Ovary (tissue), 3 donors: ENCODE data around the gene TMEM186.

ENCODE experiments used
- CTCF ChIP-seq, 3 donors: fragments of 450-650 bp in 2 of 3; fragments of 200-600 bp in 1 of 3; IDR thresholded peaks; one replicate each; pipeline versions ENCODE4 v1.5.1 to v1.8.0; 2016 to 2022; ENCODE audit warnings: antibody characterized with exemption in 3 of 3, mild to moderate bottlenecking in 1 of 3
- EP300 ChIP-seq: sonication (generic); formaldehyde crosslinking; IDR thresholded peaks from one replicate; pipeline ENCODE4 v1.6.1; 2017; ENCODE audit warnings: antibody characterized with exemption
- donor health status: DM: no; HTN: no; CAD: no.

GRCh38 chr16:8763083-8763482 is 34.4 kb downstream of the TMEM186 start:
- TF ChIP-seq CTCF (IDR thresholded peaks at IDR 0.05) (no peak), EP300 (no peak)
